Activated CD8-positive, alpha-beta T cell treated with anti-CD3 and anti-CD28 coated beads, Interleukin-2, amount 10 ng/mL, durations not matched to agents 7 days and 5 days (primary cell): ENCODE data around the gene FGF10. TPM values are rescaled to one million over a fixed set of nuclear protein-coding genes. Genes with fewer than 3 reads are reported as not detected.

Source experiments
- ATAC-seq: fragments of 150-1000 bp; cut with Tn5 transposase; one replicate; pipeline ENCODE4 v1.10.0; 2021; ENCODE audit warnings: moderate library complexity
- CTCF ChIA-PET: fragments of 350-600 bp; sonication (Branson Sonifier 250); formaldehyde crosslinking; loops from one replicate; lab custom pipeline; 2021; ENCODE audit warnings: antibody characterized with exemption; lab: Charles Lee
- POLR2A ChIA-PET: fragments of 350-600 bp; sonication (Branson Sonifier 250); formaldehyde crosslinking; loops from one replicate; lab custom pipeline; 2021; ENCODE audit warnings: antibody characterized with exemption; lab: Charles Lee
- DNase-seq: peaks from one replicate; pipeline ENCODE4 v3.0.0-alpha.2; 2020
- H3K27ac Mint-ChIP-seq: one replicate; pipeline ENCODE4 v1.8.0; 2021; ENCODE audit warnings: mild to moderate bottlenecking, mixed read lengths
- H3K27me3 Mint-ChIP-seq: one replicate; pipeline ENCODE4 v1.8.0; 2021; ENCODE audit warnings: low read depth, mixed read lengths
- H3K36me3 Mint-ChIP-seq: one replicate; pipeline ENCODE4 v1.8.0; 2021; ENCODE audit warnings: low read depth, mixed read lengths
- H3K4me1 Mint-ChIP-seq: one replicate; pipeline ENCODE4 v1.8.0; 2021; ENCODE audit warnings: low read depth, mixed read lengths
- H3K4me3 Mint-ChIP-seq: one replicate; pipeline ENCODE4 v1.8.0; 2021; ENCODE audit warnings: mild to moderate bottlenecking, mixed read lengths
- H3K9me3 Mint-ChIP-seq: one replicate; pipeline ENCODE4 v1.8.0; 2022; ENCODE audit warnings: mixed read lengths; ENCODE audit not compliant: insufficient read depth
- total RNA-seq, 2 experiments: library from RNA; stranded (reverse); gene quantifications; one replicate each; pipeline ENCODE4 v1.2.3, GENCODE V29; 2021

Gene FGF10
- total RNA-seq, 2 experiments from 2014 or later = not detected

DNA sequence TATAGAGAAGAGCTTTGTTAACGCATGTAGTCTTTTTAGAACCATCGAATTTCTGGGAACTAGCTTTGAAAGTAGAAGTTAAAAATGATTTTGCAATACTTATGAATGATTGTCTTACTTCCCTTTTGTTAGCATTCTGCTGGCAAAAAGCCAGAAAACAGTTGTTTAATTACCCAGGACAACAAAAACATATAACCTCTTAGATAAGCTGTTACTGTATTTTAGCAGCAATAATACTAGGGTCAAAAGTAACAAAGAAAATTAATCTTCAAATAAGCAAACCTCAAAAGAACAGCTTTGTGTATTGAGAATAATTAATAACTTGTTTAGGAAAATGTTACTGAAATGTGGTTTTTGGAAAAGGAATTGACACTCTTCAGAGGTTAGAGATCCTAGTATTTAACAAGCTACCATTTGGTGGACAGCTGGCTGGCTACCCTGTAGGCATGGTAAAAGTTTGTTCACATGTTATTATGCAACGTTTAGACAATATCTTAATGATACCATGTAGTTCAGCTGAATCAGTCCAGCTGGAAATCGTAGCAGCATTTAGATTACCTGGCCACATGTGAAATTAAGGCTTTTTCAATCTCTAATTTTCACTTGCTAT is 3.8 kb downstream of the FGF10 start:
- no peaks in the 10 kb centered on the region for H3K4me1 Mint-ChIP-seq
- no peaks in the 10 kb centered on the region for H3K9me3 Mint-ChIP-seq
- CTCF ChIA-PET = no interaction called here
- H3K4me3 Mint-ChIP-seq = no peak overlapping the region
- no peak overlapping the region for H3K27ac Mint-ChIP-seq
- no peaks in the 10 kb centered on the region for H3K36me3 Mint-ChIP-seq
- DNase-seq (no peak), ATAC-seq (no peak)
- POLR2A ChIA-PET = no interaction called here
- H3K27me3 Mint-ChIP-seq = peaks cover 34% of the 10 kb centered on the region

DNA sequence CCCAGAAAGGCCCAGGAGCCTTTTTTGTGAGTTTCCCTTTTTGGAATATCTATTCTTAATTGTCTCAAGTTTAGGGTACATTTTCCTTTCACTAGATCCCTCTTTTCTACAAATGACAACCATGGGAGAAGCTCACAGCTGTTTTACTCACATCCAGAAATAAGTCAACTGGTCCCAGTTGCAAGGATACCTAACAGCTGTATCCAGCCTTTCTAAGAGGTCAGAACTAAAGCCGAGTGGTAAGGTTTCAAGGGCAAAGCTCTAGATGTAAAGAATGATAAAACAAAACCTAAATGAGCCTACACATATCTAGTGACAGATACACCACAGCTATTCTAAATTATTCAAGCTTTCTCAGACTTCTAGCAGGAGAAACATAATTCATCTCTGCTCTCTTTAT is 4.4 kb downstream of the FGF10 start:
- CTCF ChIA-PET = no interaction called here

DNA sequence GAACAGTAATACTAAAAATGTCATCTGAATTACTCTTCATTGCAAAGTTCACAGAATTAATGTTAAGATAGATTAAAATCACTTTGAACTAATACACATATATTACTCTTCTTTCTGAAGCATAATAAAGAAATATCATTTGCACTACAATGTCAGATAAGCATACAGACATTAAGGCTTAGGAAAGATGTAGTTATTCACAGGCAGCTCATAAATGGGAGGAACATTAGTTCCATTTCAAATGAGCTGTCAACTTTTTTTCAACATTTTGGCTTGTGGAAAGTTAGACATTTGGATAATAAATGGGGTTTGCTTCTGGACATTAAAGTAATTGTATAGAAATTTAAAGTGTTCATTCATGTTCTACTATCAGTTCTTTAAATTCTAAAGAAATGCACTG is 6.3 kb downstream of the FGF10 start:
- Mint-ChIP-seq H3K9me3 (no peaks in the 10 kb centered on the region), H3K4me3 (no peak overlapping the region), H3K36me3 (no peaks in the 10 kb centered on the region), H3K27ac (no peak overlapping the region), H3K4me1 (no peaks in the 10 kb centered on the region), H3K27me3 (peaks cover 11% of the 10 kb centered on the region)
- POLR2A ChIA-PET = no interaction called here
- DNase-seq (no peak), ATAC-seq (no peak)
- CTCF ChIA-PET = no interaction called here

More for the DNA sequence above, 4.4 kb downstream of the FGF10 start:
- Mint-ChIP-seq H3K27me3 (peaks cover 28% of the 10 kb centered on the region), H3K4me3 (no peak overlapping the region), H3K9me3 (no peaks in the 10 kb centered on the region), H3K36me3 (no peaks in the 10 kb centered on the region), H3K4me1 (no peaks in the 10 kb centered on the region), H3K27ac (no peak overlapping the region)
- DNase-seq (no peak), ATAC-seq (no peak)
- POLR2A ChIA-PET = no interaction called here

DNA sequence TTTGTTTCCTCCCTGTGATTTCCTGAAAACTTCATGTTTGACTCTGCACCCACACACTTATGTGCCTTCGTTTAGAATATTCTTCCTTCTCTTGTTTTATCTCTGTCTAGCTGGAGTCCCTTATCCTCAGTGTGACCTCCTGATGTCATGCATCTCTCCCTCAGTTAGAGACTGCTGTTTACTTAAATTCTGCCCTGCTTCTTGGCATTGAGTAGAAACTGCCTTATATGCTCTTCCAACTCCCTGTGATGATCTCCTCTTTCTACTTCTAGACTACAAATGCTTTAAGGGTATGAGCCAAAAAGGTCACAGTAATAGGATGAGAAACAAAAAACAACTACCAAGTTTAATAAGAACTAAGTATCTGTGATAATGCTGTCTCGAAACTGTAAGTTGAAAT is 12.2 kb downstream of the FGF10 start:
- ChIA-PET CTCF (no interaction called here), POLR2A (no interaction called here)
- ATAC-seq (no peak), DNase-seq (no peak)
- H3K36me3 Mint-ChIP-seq = no peaks in the 10 kb centered on the region
- no peak overlapping the region for H3K27ac Mint-ChIP-seq
- H3K27me3 Mint-ChIP-seq = no peaks in the 10 kb centered on the region
- no peaks in the 10 kb centered on the region for H3K4me1 Mint-ChIP-seq
- no peaks in the 10 kb centered on the region for H3K9me3 Mint-ChIP-seq
- no peak overlapping the region for H3K4me3 Mint-ChIP-seq

DNA sequence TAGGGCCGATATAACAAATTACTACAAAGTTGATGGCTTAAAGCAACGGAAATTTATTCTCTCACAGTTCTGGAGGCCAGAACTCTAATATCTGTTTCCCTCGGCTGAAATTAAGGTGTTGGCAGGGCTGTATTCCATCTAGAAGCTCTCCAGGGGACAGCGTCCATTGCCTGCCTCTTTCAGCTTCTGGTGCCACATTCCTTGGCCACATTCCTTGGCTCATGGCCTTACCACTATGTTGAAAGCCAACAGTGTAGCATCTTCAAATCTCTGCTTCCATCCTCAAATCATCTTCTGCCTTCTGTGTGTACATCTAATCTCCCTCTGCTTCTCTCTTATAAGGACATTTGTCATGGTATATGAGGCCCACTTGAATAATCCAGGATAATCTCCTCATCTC is 17.2 kb downstream of the FGF10 start:
- H3K27ac Mint-ChIP-seq = no peak overlapping the region
- no peak overlapping the region for H3K4me3 Mint-ChIP-seq
- no peaks in the 10 kb centered on the region for H3K27me3 Mint-ChIP-seq
- ChIA-PET POLR2A (no interaction called here), CTCF (no interaction called here)
- ATAC-seq (no peak), DNase-seq (no peak)
- no peaks in the 10 kb centered on the region for H3K4me1 Mint-ChIP-seq
- no peaks in the 10 kb centered on the region for H3K36me3 Mint-ChIP-seq
- peaks cover 6% of the 10 kb centered on the region for H3K9me3 Mint-ChIP-seq

DNA sequence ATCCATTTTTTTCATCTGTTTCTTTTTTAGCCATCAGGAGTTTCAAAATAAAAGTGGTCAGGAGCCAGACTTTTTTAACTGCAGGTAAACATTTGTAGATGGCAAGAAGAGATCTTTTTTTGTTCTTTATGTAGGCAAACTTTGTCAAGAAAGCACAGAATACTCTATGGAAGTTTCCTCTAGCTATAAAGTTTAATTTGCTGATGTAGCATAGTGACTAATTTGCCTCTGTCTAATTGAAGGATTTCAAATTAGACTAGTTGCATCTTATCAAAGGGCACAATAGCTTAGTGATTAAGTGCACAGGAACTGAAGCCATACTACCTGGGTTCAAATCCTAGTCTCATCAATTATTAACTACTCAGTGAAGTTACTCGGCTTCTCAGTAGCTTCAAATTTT is 22.0 kb downstream of the FGF10 start:
- Mint-ChIP-seq H3K4me1 (no peaks in the 10 kb centered on the region), H3K27ac (no peak overlapping the region), H3K9me3 (peaks cover 6% of the 10 kb centered on the region), H3K27me3 (no peaks in the 10 kb centered on the region), H3K4me3 (no peak overlapping the region), H3K36me3 (no peaks in the 10 kb centered on the region)
- ChIA-PET CTCF (no interaction called here), POLR2A (no interaction called here)
- DNase-seq = no peak
- no peak for ATAC-seq

DNA sequence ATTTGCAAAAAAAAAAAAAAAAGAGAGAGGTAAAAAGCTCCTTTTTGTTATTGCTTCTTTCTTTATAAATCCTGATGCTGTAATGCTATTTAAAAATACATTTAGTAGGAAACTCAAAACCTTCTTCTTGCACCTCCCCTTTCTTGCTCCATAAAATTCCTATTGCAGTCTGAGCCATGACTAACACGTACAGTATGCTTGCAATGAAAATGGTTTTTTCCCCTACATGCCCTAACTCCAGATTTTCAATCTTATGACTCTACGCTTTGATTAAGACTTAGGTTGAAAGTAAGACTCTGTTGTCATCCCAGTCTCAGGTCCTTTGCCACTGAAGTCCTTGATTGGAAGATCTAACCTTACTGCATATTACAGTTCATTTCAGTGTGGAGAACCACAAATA is 23.9 kb downstream of the FGF10 start:
- Mint-ChIP-seq H3K4me3 (no peak overlapping the region), H3K27me3 (no peaks in the 10 kb centered on the region), H3K36me3 (no peaks in the 10 kb centered on the region), H3K4me1 (no peaks in the 10 kb centered on the region), H3K27ac (no peak overlapping the region), H3K9me3 (peaks cover 2% of the 10 kb centered on the region)
- DNase-seq (no peak), ATAC-seq (no peak)
- ChIA-PET CTCF (no interaction called here), POLR2A (no interaction called here)

DNA sequence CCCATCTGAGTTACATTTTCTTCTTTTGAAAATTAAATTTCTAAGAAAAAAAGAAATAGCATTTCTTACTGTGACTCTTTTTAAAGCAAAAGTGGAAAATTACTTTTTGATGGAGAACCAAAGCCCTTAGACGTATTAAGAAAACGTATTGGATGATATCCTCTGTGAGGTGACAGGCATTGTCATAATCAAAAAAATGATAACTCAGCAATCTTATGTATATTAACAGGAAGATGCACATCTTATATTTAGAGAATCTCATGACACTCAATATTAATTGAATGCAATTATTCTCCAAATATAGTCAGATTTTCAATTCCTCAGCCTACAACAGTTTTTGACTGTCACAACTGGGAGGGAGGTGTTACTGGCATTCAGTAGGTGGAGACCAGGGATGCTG is 25.1 kb downstream of the FGF10 start:
- ATAC-seq (no peak), DNase-seq (no peak)
- Mint-ChIP-seq H3K27me3 (no peaks in the 10 kb centered on the region), H3K36me3 (no peaks in the 10 kb centered on the region), H3K4me3 (no peak overlapping the region), H3K9me3 (no peaks in the 10 kb centered on the region), H3K4me1 (no peaks in the 10 kb centered on the region), H3K27ac (no peak overlapping the region)
- ChIA-PET POLR2A (no interaction called here), CTCF (no interaction called here)

DNA sequence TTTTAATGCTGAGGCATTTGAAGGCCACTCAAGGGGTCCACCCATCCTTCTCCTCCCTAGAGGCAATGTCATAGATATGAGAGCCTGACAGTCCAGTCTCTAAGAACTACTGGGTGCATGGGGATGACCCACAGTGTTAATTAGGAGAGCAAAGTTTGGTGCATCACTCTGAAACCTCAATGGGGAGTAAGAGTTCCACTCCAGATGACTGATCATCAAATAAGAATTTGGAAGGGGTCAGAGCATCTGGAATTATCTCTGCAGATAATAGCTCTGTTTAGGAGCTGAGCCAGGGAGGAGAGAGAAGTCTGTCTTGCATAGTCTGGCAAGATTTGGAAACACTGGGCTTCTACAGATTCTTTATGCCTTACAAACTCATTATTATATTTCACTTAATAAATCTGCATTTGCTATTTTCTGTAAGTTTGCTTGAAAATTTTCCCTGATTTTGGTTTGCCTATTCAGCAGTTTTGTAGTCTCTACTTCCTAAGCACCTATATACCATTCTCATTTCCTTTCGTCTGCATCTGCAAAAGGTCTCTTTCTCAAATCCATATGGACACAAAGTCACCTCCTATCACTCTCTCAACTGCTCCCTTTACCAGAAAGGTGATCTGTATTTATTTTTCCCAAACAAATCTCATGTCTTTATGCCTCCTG is 27.7 kb downstream of the FGF10 start:
- Mint-ChIP-seq H3K27ac (no peak overlapping the region), H3K4me1 (no peaks in the 10 kb centered on the region), H3K9me3 (no peaks in the 10 kb centered on the region), H3K4me3 (no peak overlapping the region), H3K36me3 (no peaks in the 10 kb centered on the region), H3K27me3 (no peaks in the 10 kb centered on the region)
- ChIA-PET POLR2A (no interaction called here), CTCF (no interaction called here)
- no peak for ATAC-seq
- DNase-seq = no peak

DNA sequence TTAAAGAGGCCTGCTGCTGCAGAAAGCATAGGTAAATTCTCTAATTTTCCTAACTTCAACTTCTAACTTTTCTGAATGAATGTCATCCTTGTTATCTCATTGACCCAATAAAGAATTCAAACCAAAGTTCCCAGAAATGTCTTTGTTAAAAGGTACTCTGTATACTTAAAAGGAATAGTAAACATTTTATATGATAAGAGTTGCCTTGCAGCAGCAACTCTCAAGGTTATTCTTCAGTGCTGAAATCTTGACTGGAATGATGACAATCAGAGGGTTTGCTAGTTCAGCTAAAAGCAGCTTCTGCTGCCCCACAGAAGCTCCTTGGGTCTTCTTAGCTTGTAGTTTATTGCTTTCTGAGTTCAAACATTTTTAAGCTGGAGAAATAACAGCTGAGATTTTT is 28.3 kb downstream of the FGF10 start:
- DNase-seq (no peak), ATAC-seq (no peak)
- Mint-ChIP-seq H3K4me3 (no peak overlapping the region), H3K9me3 (no peaks in the 10 kb centered on the region), H3K27ac (no peak overlapping the region), H3K27me3 (no peaks in the 10 kb centered on the region), H3K36me3 (no peaks in the 10 kb centered on the region), H3K4me1 (no peaks in the 10 kb centered on the region)
- CTCF ChIA-PET = no interaction called here
- POLR2A ChIA-PET = no interaction called here

DNA sequence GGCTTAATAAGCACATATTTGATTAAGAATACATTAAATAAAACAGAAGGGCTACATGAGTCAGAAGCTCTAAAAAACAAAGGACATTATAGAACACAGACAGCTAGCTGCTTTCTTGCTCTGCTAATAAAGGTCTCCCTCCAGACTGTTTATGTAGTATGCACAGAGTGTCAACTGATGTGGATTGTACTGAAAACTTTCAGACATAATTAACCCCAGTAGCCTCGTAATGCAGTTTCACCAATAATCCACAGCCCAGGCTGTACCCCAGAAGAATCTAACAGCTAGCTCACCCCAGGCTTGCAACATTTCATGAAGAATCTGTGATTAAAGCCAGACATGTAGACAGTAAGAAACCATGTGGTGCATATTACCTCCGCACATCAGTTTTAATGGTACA is 30.8 kb downstream of the FGF10 start:
- Mint-ChIP-seq H3K36me3 (no peaks in the 10 kb centered on the region), H3K4me1 (no peaks in the 10 kb centered on the region), H3K9me3 (no peaks in the 10 kb centered on the region), H3K27me3 (no peaks in the 10 kb centered on the region), H3K27ac (no peak overlapping the region), H3K4me3 (no peak overlapping the region)
- POLR2A ChIA-PET = no interaction called here
- no peak for DNase-seq
- CTCF ChIA-PET = no interaction called here
- no peak for ATAC-seq

DNA sequence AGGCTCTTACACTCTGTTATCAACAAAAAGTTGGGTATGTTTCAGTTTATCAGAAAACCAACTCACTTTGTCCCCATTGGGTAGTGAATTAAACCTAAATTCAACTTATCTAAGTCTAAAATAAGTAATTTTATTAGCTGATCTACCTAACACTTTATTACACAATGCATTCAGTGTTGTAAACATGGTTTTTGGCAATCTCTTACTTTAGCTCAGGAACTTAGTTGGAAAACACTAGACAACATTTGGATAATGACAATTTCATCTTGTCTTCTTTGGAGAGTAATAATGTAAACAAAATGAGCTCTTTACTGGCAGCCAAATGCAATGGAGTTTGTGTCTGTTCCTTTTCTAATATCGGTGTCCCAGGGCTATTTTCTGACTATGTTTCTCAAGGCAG is 33.0 kb downstream of the FGF10 start:
- H3K27me3 Mint-ChIP-seq = no peaks in the 10 kb centered on the region
- no peak overlapping the region for H3K27ac Mint-ChIP-seq
- ATAC-seq (no peak), DNase-seq (no peak)
- no peaks in the 10 kb centered on the region for H3K36me3 Mint-ChIP-seq
- no peaks in the 10 kb centered on the region for H3K4me1 Mint-ChIP-seq
- H3K9me3 Mint-ChIP-seq = no peaks in the 10 kb centered on the region
- ChIA-PET CTCF (no interaction called here), POLR2A (no interaction called here)
- no peak overlapping the region for H3K4me3 Mint-ChIP-seq

DNA sequence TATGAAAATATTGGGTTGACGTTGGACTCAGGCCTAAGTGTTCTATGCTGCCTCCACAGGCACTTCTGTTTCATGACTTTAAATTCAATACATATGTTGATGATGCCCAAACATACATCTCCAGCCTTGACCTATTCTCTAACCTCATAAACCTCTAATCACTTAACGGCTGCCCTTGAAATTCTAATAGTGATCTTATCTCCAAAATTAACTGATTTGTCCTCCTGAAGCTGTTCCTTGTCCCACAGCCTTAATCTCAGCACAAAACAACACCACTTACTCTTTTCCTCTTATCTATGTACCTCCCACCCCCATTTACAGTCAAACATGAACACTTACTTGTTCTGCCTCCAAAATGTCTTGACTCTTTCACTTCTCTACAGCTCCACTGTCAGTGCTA is 43.3 kb downstream of the FGF10 start:
- ChIA-PET CTCF (no interaction called here), POLR2A (no interaction called here)
- H3K4me3 Mint-ChIP-seq = no peak overlapping the region
- H3K4me1 Mint-ChIP-seq = no peaks in the 10 kb centered on the region
- no peaks in the 10 kb centered on the region for H3K36me3 Mint-ChIP-seq
- ATAC-seq = no peak
- H3K9me3 Mint-ChIP-seq = no peaks in the 10 kb centered on the region
- no peaks in the 10 kb centered on the region for H3K27me3 Mint-ChIP-seq
- no peak overlapping the region for H3K27ac Mint-ChIP-seq
- DNase-seq = no peak
